HG03558 (cell line): ENCODE results near the gene MLLT10.
"Not testable (repeated sequence)": the region's sequence is repeated elsewhere in the genome, so short reads cannot be mapped to it uniquely, and the experiment has no call there.

Source experiments
- ATAC-seq: cut with Tn5 transposase; IDR thresholded peaks from one replicate; pipeline ENCODE4 v1.9.1; 2021; ENCODE audit warnings: moderate number of reproducible peaks; ENCODE audit not compliant: unreplicated experiment; ENCODE audit errors: extremely low read depth

The MLLT10 gene

DNA sequence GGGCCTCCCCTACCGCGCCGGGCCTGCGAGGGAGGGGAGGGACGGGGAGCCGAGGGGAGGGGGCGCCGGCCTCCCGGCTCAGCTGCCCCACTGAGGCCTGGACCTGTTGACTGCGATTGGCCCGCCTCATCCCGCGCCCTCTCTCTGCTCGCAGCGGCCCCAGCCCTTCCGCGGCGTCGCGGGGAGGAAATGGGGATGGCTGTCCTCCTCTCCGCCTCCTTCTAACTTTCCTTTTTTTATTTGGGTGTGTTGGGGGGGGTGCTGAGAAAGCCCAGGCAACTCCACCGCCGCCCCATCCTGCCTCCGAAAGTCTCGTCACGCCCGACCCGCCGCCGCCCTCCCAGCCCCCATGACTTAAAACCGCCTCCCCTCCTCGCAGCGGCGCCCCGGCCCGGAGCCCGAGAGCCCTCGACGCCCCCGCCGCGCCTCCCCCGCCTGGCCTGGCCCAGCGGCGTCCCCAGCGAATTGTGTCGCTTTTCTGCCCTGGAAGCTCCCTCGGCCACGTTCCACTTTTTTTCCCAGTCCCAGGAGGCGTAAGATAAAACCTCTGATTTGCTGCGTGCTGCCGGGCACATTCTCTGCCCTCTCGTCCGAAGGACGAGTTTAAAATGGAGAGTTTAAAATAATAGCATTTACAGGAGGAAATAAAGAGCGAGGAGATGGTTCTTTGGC lies 7.7 kb upstream of the MLLT10 start:
- ATAC-seq, result no peak

- no peak for ATAC-seq
These were observed 7.0 kb upstream of the MLLT10 start for GRCh38 chr10:21526860-21527597.

GRCh38 chr10:21527598-21528235 lies 6.3 kb upstream of the MLLT10 start:
- no peak for ATAC-seq

DNA sequence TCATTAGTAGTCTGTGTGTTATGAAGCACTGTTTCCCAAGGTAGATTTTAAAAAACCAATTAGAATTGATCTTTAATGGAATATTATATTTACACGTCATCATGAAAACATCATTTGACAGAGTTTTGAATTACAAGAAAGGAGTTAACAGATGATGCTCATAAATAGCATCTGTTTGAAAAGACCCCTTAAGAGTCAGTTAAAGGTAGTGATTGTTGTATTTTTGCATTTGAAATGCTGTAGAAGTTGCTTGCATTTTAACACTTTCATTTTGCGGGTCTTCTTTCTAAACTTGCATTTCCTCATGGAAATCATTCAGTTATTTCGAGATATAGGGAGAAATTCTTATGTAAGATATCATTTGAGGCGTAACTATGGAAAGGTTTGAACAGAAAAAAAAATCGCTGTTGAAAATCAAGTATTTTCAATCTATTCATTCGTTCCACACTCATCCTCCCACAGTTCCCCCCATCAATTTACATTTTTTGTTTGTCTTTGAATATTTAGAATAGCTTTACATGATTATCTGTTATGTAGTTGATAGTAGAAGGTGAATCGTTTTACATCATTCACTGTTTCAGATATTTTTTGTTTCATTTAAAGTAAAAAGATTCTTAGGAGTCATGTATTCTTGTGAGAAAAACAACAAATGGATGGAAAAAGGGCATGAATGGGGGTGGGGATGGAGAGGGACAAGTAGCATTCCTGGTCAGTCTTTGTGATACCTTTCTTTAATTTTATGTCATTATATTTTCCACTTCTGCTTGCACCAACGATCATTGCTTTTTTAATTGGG lies 5.6 kb upstream of the MLLT10 start:
- no peak for ATAC-seq

DNA sequence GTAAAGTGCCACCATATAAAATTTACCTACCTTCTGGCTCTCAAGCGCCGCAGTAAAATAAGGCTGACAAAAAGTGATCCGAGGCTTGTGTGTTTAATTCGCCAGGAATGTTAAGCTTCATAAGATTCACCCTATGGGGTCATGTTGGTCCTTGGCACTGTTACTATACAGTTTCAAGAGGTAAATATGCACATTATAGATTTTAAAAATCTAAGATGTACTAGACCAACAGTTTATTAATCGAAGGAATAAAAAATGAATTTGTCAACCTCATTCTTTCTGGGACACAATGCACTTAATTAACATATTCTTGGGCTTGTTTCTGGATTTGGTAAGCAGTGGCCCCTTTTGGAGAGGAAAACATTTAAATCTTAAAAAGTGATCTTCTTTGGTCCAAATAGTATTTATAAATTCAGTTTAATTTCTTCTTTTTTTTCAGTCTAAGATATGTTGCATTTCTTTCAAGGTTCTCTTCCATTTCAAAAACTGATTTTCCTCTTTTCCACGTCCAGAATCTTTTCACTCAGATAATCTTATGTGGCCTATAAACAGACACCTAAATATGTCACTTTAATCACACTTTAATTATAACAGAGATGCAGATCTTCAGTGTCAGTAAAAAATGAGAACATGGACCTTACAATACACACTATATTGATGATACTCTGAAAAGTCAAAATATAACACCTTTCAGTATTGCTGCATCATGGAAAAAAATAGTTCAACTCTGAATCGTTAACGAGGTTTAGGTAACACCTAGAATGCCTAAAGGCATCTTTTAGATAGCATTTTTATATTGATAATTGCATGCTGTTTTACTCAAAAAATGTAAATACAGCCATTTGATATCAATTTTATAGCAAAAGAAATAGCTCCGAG lies 4.8 kb upstream of the MLLT10 start:
- no peak for ATAC-seq

GRCh38 chr10:21530168-21530567 lies 3.9 kb upstream of the MLLT10 start:
- no peak for ATAC-seq

DNA sequence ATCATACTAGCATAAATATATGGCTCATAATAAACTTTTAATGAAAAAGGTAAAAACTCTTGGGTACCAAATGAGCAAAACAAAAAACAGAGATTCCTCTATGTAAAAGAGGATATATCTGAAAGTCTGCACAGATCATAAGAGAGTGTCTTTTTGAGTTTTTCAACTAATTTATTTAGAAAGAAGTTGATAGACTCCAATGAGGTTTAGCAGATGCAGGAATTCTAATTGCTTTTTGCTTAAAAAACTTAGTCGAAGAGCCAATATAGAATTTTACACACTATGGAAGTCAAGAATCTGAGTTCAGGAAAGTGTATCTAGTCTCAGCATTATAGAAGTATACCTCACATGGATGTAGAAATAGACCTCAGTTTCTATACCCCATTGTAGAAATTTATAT lies 3.4 kb upstream of the MLLT10 start:
- no peak for ATAC-seq

DNA sequence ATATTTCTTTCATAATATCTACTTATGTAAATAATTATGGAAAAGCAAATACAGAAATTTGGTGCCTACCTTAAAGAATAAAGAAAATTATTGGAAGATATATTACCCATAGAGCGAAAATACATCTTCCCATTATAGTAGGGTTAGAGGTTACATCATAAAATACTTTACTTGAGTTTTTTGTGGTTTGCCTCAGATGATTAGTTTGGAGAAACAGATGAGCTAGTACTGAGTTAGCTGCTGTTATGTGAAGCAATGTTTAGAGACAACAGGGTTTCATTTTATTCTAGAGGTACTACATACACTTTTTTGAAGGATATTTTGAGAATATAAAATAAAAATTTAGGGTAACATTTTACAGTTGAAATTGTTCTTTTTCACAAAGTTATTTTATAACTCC lies 2.9 kb upstream of the MLLT10 start:
- no peak for ATAC-seq

- no peak for ATAC-seq
These were observed 1.2 kb upstream of the MLLT10 start for GRCh38 chr10:21532694-21533466.

DNA sequence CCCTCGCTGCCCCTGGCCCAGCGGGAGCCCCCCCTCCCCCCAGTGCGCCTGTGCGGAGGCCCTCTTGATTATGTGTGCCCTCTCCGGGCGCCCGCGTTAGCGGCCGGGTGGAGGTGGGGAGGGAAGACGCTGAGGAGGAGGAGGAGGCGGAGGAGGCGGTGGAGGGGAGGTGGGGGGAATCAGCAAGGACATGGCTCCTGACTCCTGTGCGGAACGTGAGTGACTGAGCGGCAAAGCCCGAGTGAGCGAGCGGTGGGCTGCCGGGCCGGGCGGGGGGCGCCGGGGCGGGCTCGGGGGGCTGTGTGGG lies 201 bp downstream of the MLLT10 start:
- ATAC-seq, result no peak

- no peak for ATAC-seq
These were observed 817 bp downstream of the MLLT10 start for GRCh38 chr10:21534604-21535493.

DNA sequence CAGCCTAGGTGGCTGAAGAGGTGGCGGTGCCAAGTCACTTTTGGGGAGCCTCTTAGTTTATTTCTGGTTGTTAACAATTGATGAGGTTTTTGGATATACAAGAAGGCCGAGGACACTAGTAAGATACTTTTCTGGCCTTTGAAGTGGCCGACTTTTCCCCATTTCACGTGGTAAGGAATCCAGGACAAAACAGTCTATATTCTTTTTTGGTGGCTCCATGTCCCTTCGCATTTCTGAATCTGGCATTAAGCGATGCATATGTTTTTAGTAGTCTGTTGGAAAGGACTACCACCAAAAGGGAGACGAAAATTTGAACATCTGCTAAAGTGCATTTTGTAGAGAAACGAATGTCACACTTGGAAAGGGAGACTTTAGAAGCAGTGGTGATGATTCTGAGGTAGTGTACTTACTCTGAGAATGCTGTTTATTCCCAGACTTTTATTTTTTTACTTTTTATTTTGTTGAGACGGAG lies 1.5 kb downstream of the MLLT10 start:
- ATAC-seq, result no peak

DNA sequence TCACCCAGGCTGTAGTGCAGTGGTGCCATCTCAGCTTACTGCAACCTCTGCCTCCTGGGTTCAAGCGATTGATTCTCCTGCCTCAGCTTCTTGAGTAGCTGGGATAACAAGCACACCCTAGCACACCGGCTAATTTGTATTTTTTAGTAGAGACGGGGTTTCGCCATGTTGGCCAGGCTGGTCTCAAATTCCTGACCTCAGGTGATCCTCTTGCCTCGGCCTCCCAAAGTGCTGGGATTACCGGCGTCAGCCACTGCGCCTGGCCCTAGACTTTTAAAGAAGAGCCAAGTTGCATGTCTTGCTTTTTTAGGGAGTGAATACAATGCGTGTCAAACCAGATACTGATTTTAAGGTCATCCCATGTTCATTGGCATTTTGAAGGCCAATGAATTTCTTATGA lies 1.9 kb downstream of the MLLT10 start:
- ATAC-seq, result not testable (repeated sequence)

GRCh38 chr10:21536874-21537273 lies 2.8 kb downstream of the MLLT10 start:
- no peak for ATAC-seq

DNA sequence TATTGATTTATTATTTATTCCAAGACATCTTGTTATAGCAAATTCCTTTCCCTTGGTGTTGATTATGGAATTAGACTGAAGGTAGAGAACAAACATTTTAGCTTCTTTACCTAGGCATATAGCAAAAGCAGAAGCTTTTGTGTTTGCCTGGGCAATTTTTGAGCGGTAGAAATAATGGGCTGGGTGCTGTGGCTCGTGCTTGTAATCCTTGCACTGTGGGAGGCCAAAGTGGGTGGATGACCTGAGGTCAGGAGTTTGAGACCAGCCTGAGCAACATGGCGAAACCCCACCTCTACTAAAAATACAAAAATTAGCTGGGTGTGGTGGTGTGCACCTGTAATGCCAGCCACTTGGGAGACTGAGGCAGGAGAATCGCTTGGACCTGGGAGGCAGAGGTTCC lies 6.7 kb downstream of the MLLT10 start:
- ATAC-seq, result not testable (repeated sequence)

GRCh38 chr10:21547246-21547645 lies 13.2 kb downstream of the MLLT10 start:
- ATAC-seq, result no peak

DNA sequence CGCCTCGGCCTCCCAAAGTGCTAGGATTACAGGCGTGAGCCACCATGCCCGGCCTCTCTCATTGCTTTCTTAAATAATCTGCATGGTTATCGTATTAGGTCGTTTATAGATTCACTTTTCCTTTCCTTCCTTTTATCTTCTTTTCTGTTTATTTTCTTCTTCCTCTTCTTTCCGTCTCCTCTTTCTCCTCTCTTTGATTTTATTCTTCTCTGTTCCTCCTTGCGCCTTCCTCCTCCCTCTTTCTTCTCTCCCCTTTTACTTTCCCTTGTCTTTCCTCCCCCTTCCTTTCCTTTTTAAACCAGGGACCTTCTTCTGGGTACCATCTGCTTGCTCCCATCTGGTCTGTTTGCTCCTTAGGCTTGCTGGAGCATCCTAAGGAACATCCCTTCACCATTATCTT lies 18.6 kb downstream of the MLLT10 start:
- ATAC-seq, result no peak

GRCh38 chr10:21556527-21556926 lies 22.5 kb downstream of the MLLT10 start:
- ATAC-seq, result no peak
